T-helper 22 cell (primary cell): ENCODE results near the gene IQGAP2.
"Not testable (repeated sequence)": the region's sequence is repeated elsewhere in the genome, so short reads cannot be mapped to it uniquely, and the experiment has no call there.

Experiments used
- DNase-seq: peaks from one replicate; pipeline ENCODE4 v3.0.0-alpha.2; 2020; ENCODE audit warnings: low read depth

The IQGAP2 gene

GRCh38 chr5:76500633-76501393, 97.7 kb downstream of the IQGAP2 start:
- no peak for DNase-seq

GRCh38 chr5:76503929-76504328, 100.8 kb downstream of the IQGAP2 start:
- no peak for DNase-seq

GRCh38 chr5:76504901-76505564, 101.9 kb downstream of the IQGAP2 start:
- no peak for DNase-seq

GRCh38 chr5:76513476-76513875, 110.4 kb downstream of the IQGAP2 start:
- no peak for DNase-seq

GRCh38 chr5:76514292-76514691, 111.2 kb downstream of the IQGAP2 start:
- DNase-seq = no peak

GRCh38 chr5:76514713-76515112, 111.6 kb downstream of the IQGAP2 start:
- no peak for DNase-seq

GRCh38 chr5:76517334-76517733, 114.2 kb downstream of the IQGAP2 start:
- no peak for DNase-seq

- DNase-seq = not testable (repeated sequence)
Observed at GRCh38 chr5:76518246-76518645, 115.2 kb downstream of the IQGAP2 start.

GRCh38 chr5:76521240-76521758, 118.2 kb downstream of the IQGAP2 start:
- no peak for DNase-seq

- no peak for DNase-seq
Observed at GRCh38 chr5:76522103-76522935, 119.2 kb downstream of the IQGAP2 start.

GRCh38 chr5:76524101-76524835, 121.2 kb downstream of the IQGAP2 start:
- no peak for DNase-seq

- no peak for DNase-seq
Observed at GRCh38 chr5:76524868-76525267, 121.8 kb downstream of the IQGAP2 start.

- no peak for DNase-seq
Observed at GRCh38 chr5:76525956-76526355, 122.9 kb downstream of the IQGAP2 start.

- no peak for DNase-seq
Observed at GRCh38 chr5:76526950-76527583, 124.0 kb downstream of the IQGAP2 start.

GRCh38 chr5:76527685-76528161, 124.6 kb downstream of the IQGAP2 start:
- DNase-seq = no peak

GRCh38 chr5:76528547-76529331, 125.7 kb downstream of the IQGAP2 start:
- DNase-seq = no peak

- DNase-seq = no peak
Observed at GRCh38 chr5:76529464-76530344, 126.6 kb downstream of the IQGAP2 start.

- DNase-seq = no peak
Observed at GRCh38 chr5:76532052-76532451, 129.0 kb downstream of the IQGAP2 start.

GRCh38 chr5:76532973-76533372, 129.9 kb downstream of the IQGAP2 start:
- DNase-seq = no peak
